PC-9 (cell line): ENCODE results near the gene OR6A2.

Experiments
- CTCF ChIP-seq: fragments of 200-600 bp; sonication (generic); conservative IDR thresholded peaks from 2 replicates; pipeline ENCODE4 v1.6.1; 2017; ENCODE audit warnings: mixed run types, antibody characterized with exemption, mild to moderate bottlenecking, moderate library complexity
- EZH2 ChIP-seq: fragments of 200-600 bp; sonication (generic); IDR thresholded peaks from 2 replicates; pipeline ENCODE4 v1.8.0; 2017; ENCODE audit warnings: antibody characterized with exemption, low read depth

DNA sequence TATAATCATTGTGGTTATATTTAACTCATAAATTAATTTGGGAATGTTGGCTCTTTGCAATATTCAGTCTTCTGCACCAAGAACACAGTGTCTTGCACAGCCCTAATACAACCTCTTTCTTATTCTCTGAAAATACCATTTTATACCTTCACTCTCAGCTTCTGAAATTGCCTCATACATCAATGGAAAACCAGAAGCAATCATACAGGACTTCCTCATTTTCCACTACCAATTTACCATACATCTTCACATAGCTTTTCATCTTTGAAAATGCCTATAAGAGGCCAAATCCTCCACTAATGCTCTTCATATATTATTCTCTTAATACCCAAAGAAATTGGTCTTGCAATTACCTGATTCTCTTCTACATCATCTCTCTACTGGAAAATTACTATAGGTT lies 21.0 kb downstream of the OR6A2 start:
- TF ChIP-seq CTCF (no peak), EZH2 (no peak)
